Stimulated activated effector memory CD8-positive, alpha-beta T cell treated with anti-CD3 and anti-CD28 coated beads, Interleukin-12 subunit alpha, Interleukin-12 subunit beta, amount 100 ng/mL, for 72 hours (primary cell): ENCODE measurements around the gene OPN1MW3.

Experiments
- ATAC-seq: fragments of 150-1000 bp; cut with Tn5 transposase; 2 replicates; pipeline ENCODE4 v1.10.0; 2021
- DNase-seq, 2 donors: peaks; one replicate each; pipeline ENCODE4 v3.0.0; 2021 to 2022; ENCODE audit warnings: low spot score in 2 of 2
- H3K27ac Mint-ChIP-seq: one replicate; pipeline ENCODE4 v1.8.0; 2022; ENCODE audit warnings: mild to moderate bottlenecking, mixed read lengths
- H3K36me3 Mint-ChIP-seq: one replicate; pipeline ENCODE4 v1.8.0; 2022; ENCODE audit warnings: mild to moderate bottlenecking, mixed read lengths
- H3K4me1 Mint-ChIP-seq: one replicate; pipeline ENCODE4 v1.8.0; 2022; ENCODE audit warnings: mixed read lengths
- H3K4me3 Mint-ChIP-seq: one replicate; pipeline ENCODE4 v1.8.0; 2022; ENCODE audit warnings: mild to moderate bottlenecking, mixed read lengths
- H3K9me3 Mint-ChIP-seq: one replicate; pipeline ENCODE4 v1.8.0; 2022; ENCODE audit warnings: mixed read lengths

OPN1MW3 gene

DNA sequence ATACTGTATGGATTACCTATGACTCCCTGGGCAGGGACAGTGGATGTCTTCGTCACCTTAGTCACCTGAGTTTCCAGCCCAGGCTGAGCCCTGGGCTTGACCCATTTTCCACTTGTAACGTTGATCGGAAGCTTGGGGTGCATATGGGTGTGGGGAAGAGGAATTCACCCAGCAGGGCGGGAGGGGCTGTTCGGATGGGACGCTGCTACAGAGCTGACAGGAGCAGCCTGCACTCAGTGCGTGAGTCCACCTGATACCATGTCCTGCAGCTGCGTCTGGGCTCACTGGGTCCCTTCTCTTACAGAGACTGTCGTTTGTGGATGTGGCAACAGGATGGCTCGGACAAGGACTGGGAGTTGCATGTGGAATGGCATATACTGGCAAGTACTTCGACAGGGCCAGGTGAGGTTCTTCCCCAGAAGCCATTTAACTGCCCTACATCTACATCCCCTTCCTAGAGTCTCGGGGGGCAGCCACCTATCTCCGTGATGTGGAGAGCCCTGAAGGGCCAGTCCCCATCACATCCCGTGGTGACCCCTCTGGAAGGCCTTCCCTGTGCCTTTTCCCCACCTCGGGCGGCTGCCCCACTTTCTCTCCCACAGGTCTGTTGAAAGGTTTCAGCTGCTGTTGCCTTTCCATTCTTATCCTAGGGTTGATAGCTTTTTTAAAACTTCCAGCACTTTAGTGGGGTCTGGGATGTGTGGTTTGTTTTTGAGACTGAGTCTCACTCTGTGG is 51.8 kb downstream of the OPN1MW3 start:
- H3K36me3 Mint-ChIP-seq: no peaks in the 10 kb centered on the region
- H3K4me3 Mint-ChIP-seq: no peak overlapping the region
- H3K9me3 Mint-ChIP-seq: peaks cover 3% of the 10 kb centered on the region
- no peak for DNase-seq
- ATAC-seq: no peak
- peaks cover 53% of the 10 kb centered on the region for H3K4me1 Mint-ChIP-seq
- H3K27ac Mint-ChIP-seq: no peak overlapping the region

DNA sequence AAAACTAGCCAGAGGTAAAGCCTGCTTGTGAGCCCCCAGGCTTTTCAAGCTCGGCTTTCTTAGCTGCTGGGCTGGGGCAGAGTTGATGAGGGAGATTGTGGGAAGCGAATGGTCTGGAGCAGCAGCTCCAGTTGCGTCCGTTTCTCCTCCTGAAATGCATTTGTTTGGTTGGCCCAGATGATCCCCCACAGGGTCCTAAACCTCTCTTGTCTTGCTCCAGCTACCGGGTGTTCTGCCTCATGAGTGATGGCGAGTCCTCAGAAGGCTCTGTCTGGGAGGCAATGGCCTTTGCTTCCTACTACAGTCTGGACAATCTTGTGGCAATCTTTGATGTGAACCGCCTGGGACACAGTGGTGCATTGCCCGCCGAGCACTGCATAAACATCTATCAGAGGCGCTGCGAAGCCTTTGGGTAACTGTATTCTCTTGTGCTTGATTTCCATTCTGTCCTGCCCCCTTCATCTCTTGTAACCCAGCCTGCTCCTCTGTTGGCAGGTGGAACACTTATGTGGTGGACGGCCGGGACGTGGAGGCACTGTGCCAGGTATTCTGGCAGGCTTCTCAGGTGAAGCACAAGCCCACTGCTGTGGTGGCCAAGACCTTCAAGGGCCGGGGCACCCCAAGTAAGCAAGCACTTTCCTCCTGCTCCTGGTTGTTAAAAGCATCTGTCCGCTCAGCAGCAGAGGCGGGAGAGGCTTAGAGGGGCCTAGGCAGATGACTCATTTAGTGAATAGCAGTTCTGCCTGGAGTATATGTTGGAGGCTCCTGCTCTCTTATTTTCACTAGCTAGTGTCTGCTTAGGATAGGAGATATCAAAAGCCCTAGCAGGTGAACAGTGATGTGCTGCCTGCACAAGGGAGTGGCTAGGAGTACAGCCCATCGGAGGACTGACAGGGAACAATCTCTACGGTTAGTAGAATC is 53.5 kb downstream of the OPN1MW3 start:
- no peak for DNase-seq
- ATAC-seq: peak; percentile 59
- peaks cover 58% of the 10 kb centered on the region for H3K4me1 Mint-ChIP-seq
- peaks cover 3% of the 10 kb centered on the region for H3K9me3 Mint-ChIP-seq
- peak overlapping the region; percentile 33 for H3K27ac Mint-ChIP-seq
- H3K36me3 Mint-ChIP-seq: no peaks in the 10 kb centered on the region
- peak overlapping the region; percentile 29 for H3K4me3 Mint-ChIP-seq

DNA sequence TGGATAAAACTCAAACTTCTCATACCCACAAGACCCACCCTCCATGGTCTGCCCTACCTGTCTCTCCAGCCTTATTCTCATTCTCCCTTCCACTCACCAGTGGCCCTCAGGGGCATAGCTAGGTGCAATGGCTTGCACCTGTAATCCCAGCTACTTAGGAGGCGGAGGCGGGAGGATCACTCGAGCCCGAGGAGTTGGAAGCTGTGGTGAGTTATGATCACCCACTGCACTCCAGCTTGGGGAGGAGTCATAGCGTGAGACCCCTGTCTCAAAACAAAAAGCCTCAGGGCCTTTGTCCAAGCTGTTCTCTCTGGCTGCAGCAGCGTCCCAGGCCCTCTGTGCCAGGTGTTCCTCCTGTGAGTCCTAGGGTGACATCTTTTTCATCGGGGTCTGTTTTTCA is 54.7 kb downstream of the OPN1MW3 start:
- Mint-ChIP-seq H3K4me1 (peaks cover 61% of the 10 kb centered on the region), H3K27ac (no peak overlapping the region), H3K4me3 (peak overlapping the region; percentile 29), H3K9me3 (peaks cover 3% of the 10 kb centered on the region), H3K36me3 (no peaks in the 10 kb centered on the region)
- ATAC-seq (no peak), DNase-seq (no peak)

DNA sequence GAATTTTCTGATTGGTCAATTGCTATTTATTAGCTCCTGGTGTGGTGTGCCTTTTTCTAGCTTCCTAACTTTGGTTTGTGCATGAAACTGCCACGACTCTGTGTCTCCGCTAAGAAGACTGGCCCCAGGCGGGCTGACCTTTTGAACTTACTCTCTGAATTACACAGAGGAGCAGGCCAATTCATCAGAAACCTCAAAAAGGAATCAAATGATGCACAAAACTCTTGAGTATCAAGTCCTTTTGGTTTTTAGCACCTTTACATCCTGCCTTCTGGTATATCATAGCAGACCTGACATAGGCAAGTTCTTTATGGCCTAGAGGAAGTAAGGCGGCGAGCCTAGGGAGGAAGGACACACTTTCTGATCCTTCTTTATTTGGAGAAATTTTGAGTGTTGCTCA is 55.8 kb downstream of the OPN1MW3 start:
- Mint-ChIP-seq H3K4me3 (peak overlapping the region; percentile 63), H3K27ac (peak overlapping the region; percentile 97), H3K4me1 (peaks cover 60% of the 10 kb centered on the region), H3K36me3 (no peaks in the 10 kb centered on the region), H3K9me3 (no peaks in the 10 kb centered on the region)
- peak in 1 of 2 donors; percentile 56 for DNase-seq
- ATAC-seq: peak; percentile 91

- no peak overlapping the region for H3K27ac Mint-ChIP-seq
- H3K9me3 Mint-ChIP-seq: no peaks in the 10 kb centered on the region
- no peak for DNase-seq
- ATAC-seq: no peak
- no peak overlapping the region for H3K4me3 Mint-ChIP-seq
- peaks cover 57% of the 10 kb centered on the region for H3K4me1 Mint-ChIP-seq
- H3K36me3 Mint-ChIP-seq: no peaks in the 10 kb centered on the region
Observed at GRCh38 chrX:154315416-154315815, 58.0 kb downstream of the OPN1MW3 start.

DNA sequence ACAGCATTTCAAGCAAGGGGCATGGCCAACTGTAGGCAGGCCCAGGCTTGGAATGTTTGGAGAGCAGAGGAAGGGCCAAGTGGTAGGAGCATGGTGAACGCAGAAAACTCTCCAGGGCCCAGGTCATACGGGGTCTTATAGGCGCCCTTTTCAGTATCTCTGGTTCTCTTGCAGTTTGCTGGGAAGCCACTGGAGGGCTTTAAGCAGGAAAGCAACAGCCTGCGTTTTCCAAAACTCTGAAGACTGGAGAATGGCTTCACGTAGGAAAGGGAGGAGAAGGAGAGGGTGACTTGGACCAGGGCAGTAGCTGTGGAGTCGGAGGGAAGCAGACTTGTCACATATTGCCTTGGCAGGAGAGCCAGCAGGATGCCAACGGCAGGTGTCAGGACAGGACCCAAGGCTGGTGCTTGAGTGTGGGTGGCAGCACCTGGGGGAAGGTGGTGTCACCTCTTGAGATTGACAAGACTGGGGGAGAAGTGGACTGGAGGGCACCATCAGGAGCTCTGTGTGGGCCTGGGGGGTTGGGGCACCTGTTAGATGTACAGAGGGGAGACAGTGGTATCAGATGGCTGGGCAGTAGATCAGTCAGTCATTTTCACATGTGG is 60.1 kb downstream of the OPN1MW3 start:
- DNase-seq (no peak), ATAC-seq (no peak)
- peaks cover 53% of the 10 kb centered on the region for H3K4me1 Mint-ChIP-seq
- H3K36me3 Mint-ChIP-seq: no peaks in the 10 kb centered on the region
- H3K9me3 Mint-ChIP-seq: no peaks in the 10 kb centered on the region
- H3K4me3 Mint-ChIP-seq: no peak overlapping the region
- H3K27ac Mint-ChIP-seq: no peak overlapping the region

DNA sequence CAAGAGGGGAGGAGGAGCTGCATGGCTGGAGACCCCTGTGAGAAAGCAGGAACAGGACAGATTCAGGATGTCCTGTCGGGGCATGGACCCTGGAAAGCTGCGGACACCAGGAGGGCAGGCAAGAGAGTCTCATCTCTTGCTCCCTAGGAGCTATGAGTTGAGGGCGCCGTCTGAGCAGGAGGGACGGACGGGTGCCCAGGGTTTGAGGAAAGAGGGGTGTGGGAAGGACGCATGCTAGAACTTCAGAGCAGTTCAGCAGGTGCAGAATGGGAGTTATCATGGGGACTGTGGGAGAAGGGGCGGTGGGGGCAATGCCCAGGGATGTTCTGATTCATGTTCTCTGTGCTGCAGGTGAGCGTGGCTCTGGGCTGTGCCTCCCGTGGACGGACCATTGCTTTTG is 63.0 kb downstream of the OPN1MW3 start:
- H3K4me3 Mint-ChIP-seq: no peak overlapping the region
- no peaks in the 10 kb centered on the region for H3K9me3 Mint-ChIP-seq
- no peak overlapping the region for H3K27ac Mint-ChIP-seq
- ATAC-seq: no peak
- no peak for DNase-seq
- H3K36me3 Mint-ChIP-seq: no peaks in the 10 kb centered on the region
- peaks cover 31% of the 10 kb centered on the region for H3K4me1 Mint-ChIP-seq
